Measurements from ENCODE around the gene MCF2L2. TPM values are rescaled to one million over a fixed set of nuclear protein-coding genes. Genes with fewer than 3 reads are reported as not detected.
A peak's percentile ranks its signal among the peaks of the same experiment; 100 is the strongest.

The MCF2L2 gene
- total and polyA plus RNA-seq, 9 donors: 0.12 to 2.2 (median 0.61) TPM

DNA sequence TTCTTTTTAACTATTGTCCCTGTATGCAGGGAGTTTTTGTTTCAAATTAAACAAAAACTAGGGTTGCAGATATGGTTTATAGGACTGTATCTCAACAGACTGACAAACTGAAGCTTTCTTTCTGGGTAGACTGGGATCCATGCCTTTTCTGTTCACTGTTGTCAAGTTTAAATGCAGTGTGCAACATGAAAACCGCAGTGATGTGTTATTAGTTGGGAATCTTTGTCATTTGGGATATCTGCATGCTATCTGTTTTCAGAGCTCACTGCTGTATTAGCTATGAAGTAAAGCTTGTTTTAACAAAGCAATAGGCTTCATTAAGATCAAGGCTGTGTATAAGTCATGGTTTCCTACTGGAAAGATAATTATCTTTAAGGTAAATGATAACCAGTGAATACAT lies 21.4 kb upstream of the MCF2L2 start:
- no peak for TF ChIP-seq EP300 (IDR thresholded peaks at IDR 0.05)
- TF ChIP-seq POLR2A (IDR thresholded peaks at IDR 0.05): no peak
- TF ChIP-seq, protein P1, sequence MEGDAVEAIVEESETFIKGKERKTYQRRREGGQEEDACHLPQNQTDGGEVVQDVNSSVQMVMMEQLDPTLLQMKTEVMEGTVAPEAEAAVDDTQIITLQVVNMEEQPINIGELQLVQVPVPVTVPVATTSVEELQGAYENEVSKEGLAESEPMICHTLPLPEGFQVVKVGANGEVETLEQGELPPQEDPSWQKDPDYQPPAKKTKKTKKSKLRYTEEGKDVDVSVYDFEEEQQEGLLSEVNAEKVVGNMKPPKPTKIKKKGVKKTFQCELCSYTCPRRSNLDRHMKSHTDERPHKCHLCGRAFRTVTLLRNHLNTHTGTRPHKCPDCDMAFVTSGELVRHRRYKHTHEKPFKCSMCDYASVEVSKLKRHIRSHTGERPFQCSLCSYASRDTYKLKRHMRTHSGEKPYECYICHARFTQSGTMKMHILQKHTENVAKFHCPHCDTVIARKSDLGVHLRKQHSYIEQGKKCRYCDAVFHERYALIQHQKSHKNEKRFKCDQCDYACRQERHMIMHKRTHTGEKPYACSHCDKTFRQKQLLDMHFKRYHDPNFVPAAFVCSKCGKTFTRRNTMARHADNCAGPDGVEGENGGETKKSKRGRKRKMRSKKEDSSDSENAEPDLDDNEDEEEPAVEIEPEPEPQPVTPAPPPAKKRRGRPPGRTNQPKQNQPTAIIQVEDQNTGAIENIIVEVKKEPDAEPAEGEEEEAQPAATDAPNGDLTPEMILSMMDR (IDR thresholded peaks at IDR 0.05): no peak
- intact Hi-C loops (cut with DNase I): no loop called here

DNA sequence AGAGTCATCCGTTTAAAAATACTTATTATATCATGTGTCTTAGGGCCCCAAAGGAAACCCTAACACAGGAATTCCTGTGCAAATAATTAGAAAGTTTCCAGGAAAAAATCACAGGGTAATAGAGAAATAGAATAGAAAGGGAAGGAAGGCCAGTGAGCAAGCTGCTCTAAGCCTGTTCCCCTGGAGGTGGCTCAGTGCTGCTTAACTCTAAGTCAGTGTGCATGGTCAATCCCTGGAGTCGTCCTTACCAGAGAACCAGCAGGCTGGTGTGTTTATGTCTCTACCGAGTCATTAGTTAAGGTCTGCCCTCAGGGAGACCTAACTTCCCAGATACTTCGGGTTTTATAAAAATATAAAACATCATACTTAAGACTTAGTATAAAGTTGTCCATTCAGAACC lies 21.0 kb upstream of the MCF2L2 start:
- WGBS, 3 donors: 15 to 27% (median 22%) methylated on average over 4 of the region's 4 CpGs
- H3K4me1 ChIP-seq (ENCODE audit: insufficient read depth): no peaks in the 10 kb centered on the region

More for the DNA sequence above, 21.4 kb upstream of the MCF2L2 start:
- H3K27me3 ChIP-seq: no peaks in the 10 kb centered on the region
- no peak overlapping the region for H3K27ac ChIP-seq
- H3K36me3 ChIP-seq: no peaks in the 10 kb centered on the region
- 45 to 84% (median 54%) methylated on average over 1 of the region's 1 CpG for WGBS, 3 donors
- no peak overlapping the region for H3K4me3 ChIP-seq
- H3K9me3 ChIP-seq: no peaks in the 10 kb centered on the region
- H3K4me1 ChIP-seq (ENCODE audit: insufficient read depth): no peaks in the 10 kb centered on the region
- DNase-seq: no peak

DNA sequence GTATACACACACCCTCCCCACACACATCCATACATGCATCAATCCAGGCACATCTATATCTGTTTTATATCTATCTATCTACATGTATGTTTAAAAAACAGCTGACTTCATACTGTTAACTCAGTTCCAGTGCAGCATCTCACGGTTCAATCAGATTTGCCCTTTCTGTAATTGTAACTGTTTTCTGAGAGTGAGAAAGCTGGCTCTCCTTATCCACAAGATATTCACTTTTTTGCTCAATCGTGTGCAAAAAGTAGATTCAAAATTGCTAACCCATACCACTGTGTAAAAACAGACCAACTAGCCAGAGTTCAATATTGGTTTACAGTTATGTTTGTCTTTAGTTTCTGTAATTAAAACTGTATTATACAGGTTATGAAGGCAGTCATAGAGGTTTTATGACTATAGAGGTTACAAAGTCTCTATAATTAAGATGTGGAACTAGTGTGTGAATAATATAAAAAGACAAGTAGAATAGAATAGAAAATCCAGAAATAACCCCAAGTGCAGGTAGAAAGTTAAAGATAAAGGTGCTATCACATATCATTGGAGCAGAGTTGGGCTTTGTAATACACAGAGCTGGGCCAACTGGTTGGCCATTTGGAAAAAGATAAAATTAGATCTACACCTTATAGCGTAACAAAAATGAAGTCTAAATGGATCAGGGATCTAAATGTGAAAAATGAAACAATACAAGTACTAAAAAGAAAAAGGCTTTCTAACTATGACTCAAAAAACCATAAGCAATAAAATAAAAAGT lies 20.1 kb upstream of the MCF2L2 start:
- no peak for TF ChIP-seq POLR2A (IDR thresholded peaks at IDR 0.05)
- no peak for TF ChIP-seq EP300 (IDR thresholded peaks at IDR 0.05)
- TF ChIP-seq, protein P1 (IDR thresholded peaks at IDR 0.05): no peak
- no peak for DNase-seq
- Histone ChIP-seq H3K27ac (no peak overlapping the region), H3K9me3 (no peaks in the 10 kb centered on the region), H3K36me3 (no peaks in the 10 kb centered on the region), H3K4me1 (ENCODE audit: insufficient read depth) (no peaks in the 10 kb centered on the region), H3K4me3 (peak overlapping the region; percentile 49), H3K27me3 (no peaks in the 10 kb centered on the region)
- intact Hi-C loops (cut with DNase I): no loop called here
- 53 to 60% (median 56%) methylated on average over 3 of the region's 3 CpGs for whole genome bisulfite sequencing, 3 donors

More for the DNA sequence above, 21.0 kb upstream of the MCF2L2 start:
- intact Hi-C loops (cut with DNase I): no loop called here
- Histone ChIP-seq H3K4me3 (no peak overlapping the region), H3K27me3 (no peaks in the 10 kb centered on the region), H3K9me3 (no peaks in the 10 kb centered on the region), H3K36me3 (no peaks in the 10 kb centered on the region), H3K27ac (no peak overlapping the region)
- DNase-seq: no peak
- TF ChIP-seq EP300 (IDR thresholded peaks at IDR 0.05): no peak
- TF ChIP-seq, protein P1 (IDR thresholded peaks at IDR 0.05): no peak
- no peak for TF ChIP-seq POLR2A (IDR thresholded peaks at IDR 0.05)

DNA sequence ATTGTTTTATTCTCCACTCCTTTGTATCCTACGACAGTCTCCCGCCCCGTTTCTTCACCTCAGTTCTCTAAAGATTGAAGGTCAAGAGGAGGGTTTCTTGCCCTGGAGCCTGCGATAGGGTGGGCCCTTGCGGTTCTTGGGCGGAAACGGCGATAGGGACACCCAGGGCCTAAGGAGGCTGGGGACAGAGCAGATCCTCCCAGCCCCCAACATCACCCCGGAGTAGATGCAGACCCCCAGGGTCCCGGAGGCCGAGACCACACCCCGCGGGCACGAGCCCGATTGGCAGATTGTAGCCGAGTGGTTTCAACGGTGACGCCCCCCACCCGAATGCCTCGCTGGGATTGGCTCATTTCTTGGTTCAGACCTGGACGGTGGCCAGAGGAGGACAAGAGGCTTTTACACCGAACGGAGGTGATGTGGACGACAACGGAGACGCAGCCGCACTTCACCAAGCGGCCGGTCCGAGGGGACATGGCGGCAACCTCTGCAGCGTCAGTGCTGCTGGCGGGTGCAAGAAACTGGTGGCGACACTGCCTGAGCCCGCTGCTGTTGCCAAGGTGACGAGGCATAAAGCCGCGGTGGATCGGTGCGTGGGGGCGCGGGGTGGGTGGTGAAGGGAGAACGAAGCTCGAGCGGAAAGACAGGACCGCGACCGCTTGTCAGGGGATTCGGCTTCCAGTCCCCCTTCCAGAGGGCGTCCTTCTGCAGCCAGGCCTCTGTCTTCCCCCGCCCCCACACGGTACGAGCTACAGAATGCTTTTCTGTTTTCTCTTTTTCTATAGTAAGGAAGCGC lies 19.0 kb upstream of the MCF2L2 start:
- peak; percentile 57 to 82 (median 66) for DNase-seq
- 1% methylated on average over 54 of the region's 54 CpGs for WGBS, 3 donors
- intact Hi-C loops (cut with DNase I): no loop called here
- H3K4me3 ChIP-seq: peak overlapping the region; percentile 49
- TF ChIP-seq, protein P1 (IDR thresholded peaks at IDR 0.05): no peak
- TF ChIP-seq POLR2A (IDR thresholded peaks at IDR 0.05) (no peak), EP300 (IDR thresholded peaks at IDR 0.05) (no peak)
- H3K27ac ChIP-seq: no peak overlapping the region
- H3K9me3 ChIP-seq: no peaks in the 10 kb centered on the region
- H3K4me1 ChIP-seq (ENCODE audit: insufficient read depth): no peaks in the 10 kb centered on the region
- no peaks in the 10 kb centered on the region for H3K27me3 ChIP-seq
- H3K36me3 ChIP-seq: no peaks in the 10 kb centered on the region
